PC-3 (cell line): ENCODE results near the gene STIM1. TPM values are rescaled to one million over a fixed set of nuclear protein-coding genes. Genes with fewer than 3 reads are reported as not detected.
A peak's percentile ranks its signal among the peaks of the same experiment; 100 is the strongest.

ENCODE experiments used
- ATAC-seq: fragments of 200-7000 bp; cut with Tn5 transposase; 2 replicates; pipeline ENCODE4 v1.9.1; 2020; ENCODE audit warnings: mild to moderate bottlenecking, moderate library complexity
- BruUV-seq: library from RNA; stranded (reverse); fragments of 400-500 nt; replicated peaks from 2 replicates; lab custom pipeline; 2021; lab: Mats Ljungman, UMichigan
- CTCF ChIA-PET: fragments of 300-600 bp; sonication (Branson Sonifier 250); formaldehyde crosslinking; loops from one replicate; lab custom pipeline; 2022; ENCODE audit warnings: antibody characterized with exemption; lab: Charles Lee
- POLR2A ChIA-PET: fragments of 300-600 bp; sonication (Branson Sonifier 250); formaldehyde crosslinking; loops from one replicate; lab custom pipeline; 2022; ENCODE audit warnings: antibody characterized with exemption; ENCODE audit not compliant: unreplicated experiment; lab: Charles Lee
- DNase-seq: peaks from one replicate; pipeline ENCODE4 v3.0.0-alpha.2; 2015
- H2AFZ ChIP-seq: fragments of 300-600 bp; sonication (generic); 2 replicates; pipeline ENCODE4 v1.6.0; 2016; ENCODE audit warnings: antibody characterized with exemption, low read length
- H3F3A ChIP-seq: fragments of 300-600 bp; sonication (generic); one replicate; pipeline ENCODE4 v1.6.0; 2017; ENCODE audit warnings: antibody characterized with exemption, low read length, control low read depth, mild to moderate bottlenecking; ENCODE audit not compliant: unreplicated experiment
- H3K27ac ChIP-seq: fragments of 300-600 bp; sonication (generic); 2 replicates; pipeline ENCODE4 v1.5.1; 2016; ENCODE audit warnings: mild to moderate bottlenecking, low read length
- H3K27me3 ChIP-seq: fragments of 300-600 bp; sonication (generic); 2 replicates; pipeline ENCODE4 v1.6.1; 2016; ENCODE audit warnings: low read length, mixed read lengths
- H3K36me3 ChIP-seq: fragments of 300-600 bp; sonication (generic); 2 replicates; pipeline ENCODE4 v1.6.1; 2016; ENCODE audit warnings: low read depth, mixed run types, low read length, mixed read lengths
- H3K4me1 ChIP-seq: fragments of 300-600 bp; sonication (generic); 2 replicates; pipeline ENCODE4 v1.5.1; 2016; ENCODE audit warnings: low read length; ENCODE audit not compliant: insufficient read depth
- H3K4me2 ChIP-seq: fragments of 300-600 bp; sonication (generic); 2 replicates; pipeline ENCODE4 v1.6.0; 2016; ENCODE audit warnings: low read length
- H3K4me3 ChIP-seq: fragments of 300-600 bp; sonication (generic); 2 replicates; pipeline ENCODE4 v1.5.1; 2016; ENCODE audit warnings: mild to moderate bottlenecking, low read length, mixed read lengths
- H3K79me2 ChIP-seq: fragments of 300-600 bp; sonication (generic); 2 replicates; pipeline ENCODE4 v1.6.1; 2017; ENCODE audit warnings: low read length, mixed read lengths
- H3K9ac ChIP-seq: fragments of 300-600 bp; sonication (generic); 2 replicates; pipeline ENCODE4 v1.6.0; 2016; ENCODE audit warnings: mild to moderate bottlenecking, low read length
- H3K9me2 ChIP-seq: fragments of 300-600 bp; sonication (generic); replicated peaks from 2 replicates; pipeline ENCODE4 v1.6.1; 2016; ENCODE audit warnings: mixed run types, low read length, mixed read lengths
- H3K9me3 ChIP-seq: fragments of 300-600 bp; sonication (generic); 2 replicates; pipeline ENCODE4 v1.6.1; 2016; ENCODE audit warnings: low read length, mixed read lengths
- H4K20me1 ChIP-seq: fragments of 300-600 bp; sonication (generic); 2 replicates; pipeline ENCODE4 v1.6.1; 2016; ENCODE audit warnings: low read length, mixed read lengths
- CTCF ChIP-seq: fragments of 300-600 bp; sonication (generic); conservative IDR thresholded peaks from 2 replicates; pipeline ENCODE4 v1.5.1; 2017; ENCODE audit warnings: antibody characterized with exemption, low read depth, mild to moderate bottlenecking, low read length
- EZH2 ChIP-seq: fragments of 300-600 bp; sonication (generic); IDR thresholded peaks from one replicate; pipeline ENCODE4 v1.6.1; 2017; ENCODE audit warnings: antibody characterized with exemption, mild to moderate bottlenecking, low read length; ENCODE audit not compliant: unreplicated experiment
- EZH2phosphoT487 ChIP-seq: fragments of 300-600 bp; sonication (generic); IDR thresholded peaks from 2 replicates; pipeline ENCODE4 v1.6.1; 2018; ENCODE audit warnings: mild to moderate bottlenecking, antibody characterized with exemption, low read length, borderline replicate concordance
- intact Hi-C: fragments of 100-400 bp; cut with micrococcal nuclease; formaldehyde crosslinking; loops from 2 replicates; pipeline ENCODE4 v1.9.0; 2023
- total RNA-seq: library from RNA; depleted of rRNA; stranded (reverse); fragments of >200 nt; gene quantifications from 2 replicates; pipeline ENCODE4 v1.2.3, GENCODE V29; 2014

STIM1 gene
- total RNA-seq, 1 experiment from 2014 or later, result 22.8 TPM

GRCh38 chr11:3861683-3862082, 6.2 kb downstream of the STIM1 start:
- TF ChIP-seq EZH2 (no peak), CTCF (no peak), EZH2phosphoT487 (no peak)
- ChIA-PET POLR2A (no interaction called here), CTCF (no interaction called here)
- Histone ChIP-seq H3K4me1 (peaks cover 31% of the 10 kb centered on the region), H3K36me3 (no peaks in the 10 kb centered on the region), H3K9ac (no peak overlapping the region), H3K4me3 (no peak overlapping the region), H3K9me3 (no peaks in the 10 kb centered on the region), H4K20me1 (no peaks in the 10 kb centered on the region), H3K79me2 (peaks cover 90% of the 10 kb centered on the region), H3K9me2 (no peaks in the 10 kb centered on the region), H2AFZ (no peak overlapping the region), H3K27me3 (no peaks in the 10 kb centered on the region), H3K27ac (no peak overlapping the region), H3F3A (no peaks in the 10 kb centered on the region), H3K4me2 (no peak overlapping the region)
- intact Hi-C loops, result no loop called here
- DNase-seq, result no peak
- no peak for ATAC-seq
- BruUV-seq, result no TSS peak

GRCh38 chr11:3865388-3866193, 10.1 kb downstream of the STIM1 start:
- TF ChIP-seq CTCF (no peak), EZH2phosphoT487 (no peak), EZH2 (no peak)
- ATAC-seq (peak; percentile 81), DNase-seq (peak; percentile 66)
- Histone ChIP-seq H3K9ac (no peak overlapping the region), H3K9me3 (no peaks in the 10 kb centered on the region), H2AFZ (no peak overlapping the region), H3K36me3 (no peaks in the 10 kb centered on the region), H3K27ac (no peak overlapping the region), H3K79me2 (peaks cover 86% of the 10 kb centered on the region), H3K4me2 (peak overlapping the region; percentile 66), H4K20me1 (no peaks in the 10 kb centered on the region), H3F3A (no peaks in the 10 kb centered on the region), H3K4me1 (peaks cover 15% of the 10 kb centered on the region), H3K9me2 (no peaks in the 10 kb centered on the region), H3K4me3 (no peak overlapping the region), H3K27me3 (no peaks in the 10 kb centered on the region)
- intact Hi-C loops, result no loop called here
- ChIA-PET CTCF (interaction anchor here (0.6 kb wide), 1 partner anchor 191 kb away, joined by 10 read pairs; no protein-coding TSS in a partner anchor), POLR2A (no interaction called here)
- BruUV-seq, result no TSS peak

- intact Hi-C loops, result no loop called here
- ATAC-seq, result peak; percentile 25
- CTCF ChIA-PET, result interaction anchor here (0.6 kb wide), 1 partner anchor 191 kb away, joined by 10 read pairs; no protein-coding TSS in a partner anchor
- Histone ChIP-seq H3K9ac (no peak overlapping the region), H3K27me3 (no peaks in the 10 kb centered on the region), H3K9me2 (no peaks in the 10 kb centered on the region), H3K4me2 (peak overlapping the region; percentile 66), H3K36me3 (no peaks in the 10 kb centered on the region), H3K79me2 (peaks cover 84% of the 10 kb centered on the region), H3K4me1 (peaks cover 15% of the 10 kb centered on the region), H3K27ac (no peak overlapping the region), H4K20me1 (no peaks in the 10 kb centered on the region), H2AFZ (no peak overlapping the region), H3K4me3 (no peak overlapping the region), H3K9me3 (no peaks in the 10 kb centered on the region), H3F3A (no peaks in the 10 kb centered on the region)
- TF ChIP-seq CTCF (no peak), EZH2 (no peak), EZH2phosphoT487 (no peak)
- POLR2A ChIA-PET, result no interaction called here
- no peak for DNase-seq
- BruUV-seq, result no TSS peak
Observed at GRCh38 chr11:3866206-3866605, 10.7 kb downstream of the STIM1 start.
